PFSK-1 (cell line): ENCODE data around the gene RPA4.

Experiments used
- POLR2AphosphoS5 ChIP-seq: IDR thresholded peaks from 2 replicates; pipeline ENCODE4 v1.6.1; 2012; ENCODE audit warnings: low read depth, mild to moderate bottlenecking, control low read depth, low read length, moderate library complexity
- SIN3A ChIP-seq: IDR thresholded peaks from 2 replicates; pipeline ENCODE4 v1.6.1; 2012; ENCODE audit warnings: mild to moderate bottlenecking, low read length, moderate library complexity, borderline replicate concordance; ENCODE audit not compliant: insufficient read depth

- TF ChIP-seq POLR2AphosphoS5 (no peak), SIN3A (no peak)
Measured at GRCh38 chrX:96907516-96908272, 24.0 kb downstream of the RPA4 start.
